Stimulated activated CD4-positive, alpha-beta T cell treated with anti-CD3 and anti-CD28 coated beads, Interleukin-12 subunit alpha, Interleukin-12 subunit beta, amount 100 ng/mL, for 48 hours (primary cell): ENCODE data around the gene CD2AP.
"Not testable (repeated sequence)": the region's sequence is repeated elsewhere in the genome, so short reads cannot be mapped to it uniquely, and the experiment has no call there.

Experiments used
- DNase-seq, 3 donors: peaks; one replicate each; pipeline ENCODE4 v3.0.0-alpha.2; 2020; ENCODE audit warnings: low read depth in 2 of 3, low spot score in 1 of 3

The CD2AP gene

DNA sequence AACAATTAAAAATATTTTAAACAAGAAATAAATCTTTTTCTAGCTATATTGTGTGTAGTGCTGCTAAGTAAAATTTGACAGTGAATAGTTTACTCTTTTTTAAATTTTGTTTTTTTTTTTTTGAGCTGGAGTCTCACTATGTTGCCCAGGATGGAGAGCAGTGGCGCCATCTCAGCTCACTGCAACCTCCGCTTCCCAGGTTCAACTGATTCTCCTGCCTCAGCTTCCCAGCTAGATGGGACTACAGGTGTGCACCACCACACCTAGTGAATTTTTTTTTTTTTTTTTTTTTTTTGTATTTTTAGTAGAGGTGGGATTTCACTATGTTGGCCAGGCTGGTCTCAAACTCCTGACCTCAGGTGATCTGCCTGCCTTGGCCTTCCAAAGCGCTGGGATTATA, 75.7 kb downstream of the CD2AP start:
- DNase-seq = not testable (repeated sequence)

DNA sequence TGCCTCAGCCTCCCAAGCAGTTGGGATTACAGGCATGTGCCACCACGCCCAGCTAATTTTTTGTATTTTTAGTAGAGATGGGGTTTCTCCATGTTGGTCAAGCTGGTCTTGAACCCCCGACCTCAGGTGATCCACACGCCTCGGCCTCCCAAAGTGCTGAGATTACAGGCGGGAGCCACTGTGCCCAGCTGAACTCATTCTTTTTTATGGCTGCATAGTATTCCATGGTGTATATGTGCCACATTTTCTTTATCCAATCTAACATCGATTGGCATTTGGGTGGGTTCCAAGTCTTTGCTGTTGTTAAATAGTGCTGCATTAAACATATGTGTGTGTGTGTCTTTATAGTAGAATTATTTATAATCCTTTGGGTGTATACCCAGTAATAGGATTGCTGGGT, 78.9 kb downstream of the CD2AP start:
- DNase-seq = not testable (repeated sequence)

DNA sequence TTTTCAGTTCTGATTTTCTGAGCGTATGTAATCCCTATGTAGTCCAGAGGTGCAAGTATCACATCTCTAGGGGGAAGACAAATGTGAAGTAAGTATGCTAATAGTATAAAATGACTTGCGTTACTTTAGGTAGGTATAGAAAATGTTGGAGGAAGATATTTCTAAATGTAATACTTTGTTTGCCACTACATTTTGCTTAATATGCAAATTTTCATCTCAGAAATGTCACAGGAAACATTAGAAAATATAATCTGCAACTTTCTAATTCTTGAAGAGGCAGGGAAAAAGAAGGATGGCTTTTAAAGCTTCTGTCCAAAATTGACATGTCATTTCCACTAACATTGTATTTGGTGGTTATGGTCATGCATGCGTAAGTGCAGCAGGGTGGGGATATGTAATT, 85.6 kb downstream of the CD2AP start:
- no peak for DNase-seq

DNA sequence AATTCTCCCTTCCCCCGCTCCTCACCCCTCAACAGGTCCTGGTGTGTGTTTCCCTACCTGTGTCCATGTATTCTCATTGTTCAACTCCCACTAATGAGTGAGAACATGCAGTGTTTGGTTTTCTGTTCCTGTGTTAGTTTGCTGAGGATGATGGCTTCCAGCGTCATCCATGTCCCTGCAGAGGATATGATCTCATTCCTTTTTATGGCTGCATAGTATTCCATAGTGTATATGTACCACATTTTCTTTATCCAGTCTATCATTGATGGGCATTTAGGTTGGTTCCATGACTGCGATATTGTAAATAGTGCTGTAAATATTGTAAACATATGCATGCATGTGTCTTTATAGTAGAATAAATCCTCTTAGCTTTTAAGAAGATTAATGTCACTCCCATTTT, 89.0 kb downstream of the CD2AP start:
- not testable (repeated sequence) for DNase-seq

DNA sequence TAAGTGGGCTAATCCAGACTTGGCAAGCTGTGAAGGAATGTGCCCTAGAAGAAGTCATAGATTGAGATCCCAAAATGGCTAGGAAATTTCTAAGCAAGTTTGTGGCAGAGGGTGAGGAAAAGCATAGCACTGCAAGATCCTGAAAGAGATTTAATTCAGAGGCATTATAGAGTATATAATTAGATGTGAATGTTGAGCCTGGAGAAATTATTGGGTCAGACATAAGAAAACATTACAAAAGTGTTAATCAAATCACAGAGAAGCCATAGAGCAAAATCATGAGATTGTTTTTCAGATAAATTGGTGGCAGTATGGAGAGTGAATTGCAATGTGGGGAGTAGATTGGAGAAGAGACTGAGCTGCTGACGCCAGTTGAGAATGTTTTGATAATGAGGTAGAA, 90.0 kb downstream of the CD2AP start:
- DNase-seq = no peak

DNA sequence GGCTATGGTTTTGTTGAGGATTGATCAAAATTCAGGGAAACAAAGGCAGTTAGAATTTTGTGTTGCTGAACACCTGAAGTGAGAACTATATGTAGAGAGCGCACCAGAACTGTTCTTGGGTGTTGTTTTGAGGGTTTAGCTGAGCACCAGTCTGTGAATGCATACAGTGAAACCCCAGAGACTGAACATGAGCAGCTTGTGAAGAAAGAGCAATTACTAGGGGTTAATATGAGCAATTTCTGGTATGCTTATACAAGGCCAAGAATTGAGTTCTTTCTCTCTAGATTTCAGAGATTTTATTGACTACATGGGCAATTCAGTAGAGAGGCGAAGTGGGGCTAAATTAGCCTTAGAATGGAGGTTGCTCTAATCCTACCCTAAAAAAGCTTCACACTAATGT, 93.9 kb downstream of the CD2AP start:
- no peak for DNase-seq

DNA sequence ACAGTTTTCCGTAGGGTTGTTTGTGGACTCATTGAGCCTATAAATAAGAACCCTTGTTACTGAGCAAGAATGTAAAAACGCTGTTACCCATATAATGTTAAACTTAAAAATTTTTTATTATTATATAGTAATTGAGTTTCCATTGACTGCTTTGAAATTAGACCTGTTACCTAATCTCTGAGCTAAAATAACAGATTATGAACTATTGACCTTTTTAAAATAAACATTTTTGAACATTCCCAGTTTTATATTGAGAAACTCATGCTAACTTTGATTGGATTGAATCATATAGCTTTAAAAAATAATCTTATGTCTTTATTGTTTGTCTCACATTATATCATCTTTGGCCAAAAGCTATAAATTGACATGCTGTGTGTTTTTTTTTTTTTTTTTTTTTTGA, 95.5 kb downstream of the CD2AP start:
- no peak for DNase-seq

DNA sequence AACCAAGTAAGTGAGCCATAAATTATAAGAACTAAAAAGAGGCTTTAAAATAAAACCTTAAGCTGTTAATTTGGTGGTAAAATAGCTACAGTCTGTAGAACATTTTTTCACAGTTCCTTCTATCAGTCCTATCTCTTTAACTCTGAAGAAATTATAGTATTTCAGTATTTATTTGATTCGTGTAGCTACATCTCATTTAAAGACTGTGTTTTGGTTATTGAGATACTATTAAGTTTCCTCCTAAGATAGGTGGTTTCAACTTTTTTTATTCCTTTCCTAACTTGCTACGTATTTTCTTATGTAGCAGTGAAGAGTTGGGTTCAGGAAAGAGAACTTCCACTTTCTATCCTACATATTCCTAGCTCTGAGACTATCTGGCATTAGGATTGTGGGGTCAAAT, 97.2 kb downstream of the CD2AP start:
- DNase-seq = no peak

DNA sequence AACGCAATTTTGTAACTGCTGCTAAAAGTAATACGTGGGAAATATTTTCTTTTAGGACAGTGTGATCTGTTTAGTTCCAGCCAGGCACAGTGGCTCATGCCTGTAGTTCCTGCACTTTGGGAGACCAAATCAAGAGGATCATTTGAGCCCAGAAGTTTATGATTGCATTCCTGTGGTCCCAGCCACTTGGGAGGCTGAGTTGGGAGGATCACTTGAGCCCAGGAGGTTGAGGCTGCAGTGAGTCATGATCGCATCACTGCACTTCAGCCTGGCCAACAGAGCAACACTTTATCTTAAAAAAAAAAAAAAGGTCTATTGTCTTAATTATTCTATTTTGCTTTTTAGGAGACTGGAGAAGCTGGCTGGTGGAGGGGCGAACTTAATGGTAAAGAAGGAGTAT, 101.5 kb downstream of the CD2AP start:
- no peak for DNase-seq

DNA sequence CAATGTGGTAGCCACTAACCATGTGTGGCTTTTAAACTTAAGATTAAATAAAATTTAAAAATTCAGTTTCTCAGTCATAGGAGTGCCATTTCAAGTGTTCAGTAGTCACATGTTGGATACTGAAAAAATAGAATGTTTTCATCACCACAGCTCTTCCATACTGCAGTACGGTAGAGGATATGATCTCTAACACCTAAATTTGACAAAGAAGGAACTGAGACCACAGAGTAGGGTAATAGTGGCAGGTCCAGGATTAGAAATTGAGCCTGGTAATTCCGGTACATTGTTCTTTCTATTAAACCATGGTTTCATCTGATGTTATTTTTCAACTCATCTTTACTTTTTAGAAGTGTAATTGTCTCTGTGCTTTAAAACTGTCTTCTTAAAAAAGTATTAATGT, 104.0 kb downstream of the CD2AP start:
- no peak for DNase-seq

DNA sequence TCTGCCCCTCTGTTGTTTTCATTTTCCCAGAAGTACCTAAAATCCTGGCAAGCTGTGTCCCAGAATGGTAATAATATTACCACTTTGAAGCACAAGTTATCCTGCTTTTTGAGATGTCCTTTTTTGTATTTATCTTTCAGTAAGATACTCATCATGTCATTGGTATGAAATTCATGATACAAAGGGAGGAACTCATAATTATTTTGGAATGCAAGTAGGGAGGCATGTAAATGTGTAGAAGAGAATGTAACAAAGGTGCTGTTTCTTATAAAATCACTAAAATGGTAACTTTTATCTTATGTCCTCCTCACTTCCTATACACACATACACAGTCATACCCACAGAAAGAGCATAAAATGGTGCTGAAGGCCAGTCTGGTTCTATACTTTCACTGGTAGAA, 109.9 kb downstream of the CD2AP start:
- DNase-seq = no peak

DNA sequence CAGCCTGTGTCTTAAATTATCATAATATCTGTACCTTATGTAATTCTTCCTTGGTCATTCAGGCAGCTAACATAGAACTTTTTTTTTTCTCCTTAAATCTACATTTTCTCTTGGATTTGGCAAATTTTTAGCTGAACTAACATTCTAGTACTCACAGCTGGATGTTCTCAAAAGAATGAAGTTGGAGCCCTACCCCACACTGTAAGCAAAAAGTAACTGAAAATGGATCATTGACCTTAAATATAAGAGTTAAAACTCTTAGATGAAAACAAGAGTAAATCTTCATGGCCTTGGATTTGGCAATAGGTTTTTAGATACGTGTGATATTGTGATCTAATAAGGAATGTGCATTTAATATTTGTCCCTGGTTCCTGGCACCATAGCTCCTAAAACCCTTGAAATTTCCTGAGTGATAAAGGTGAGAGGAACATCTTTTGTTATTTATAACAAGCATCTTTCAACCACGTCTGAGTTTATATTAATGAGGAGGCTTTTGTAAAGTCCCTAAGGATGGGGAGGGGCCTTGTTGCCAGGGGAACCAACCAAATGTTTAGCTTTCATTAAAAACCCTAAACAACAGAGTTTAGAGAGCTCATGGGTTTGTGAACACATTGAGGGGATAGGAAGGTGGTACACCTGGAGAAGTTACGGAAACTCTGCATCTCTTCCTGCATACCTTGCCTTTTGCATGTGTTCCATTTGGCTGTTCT, 114.7 kb downstream of the CD2AP start:
- DNase-seq = no peak

DNA sequence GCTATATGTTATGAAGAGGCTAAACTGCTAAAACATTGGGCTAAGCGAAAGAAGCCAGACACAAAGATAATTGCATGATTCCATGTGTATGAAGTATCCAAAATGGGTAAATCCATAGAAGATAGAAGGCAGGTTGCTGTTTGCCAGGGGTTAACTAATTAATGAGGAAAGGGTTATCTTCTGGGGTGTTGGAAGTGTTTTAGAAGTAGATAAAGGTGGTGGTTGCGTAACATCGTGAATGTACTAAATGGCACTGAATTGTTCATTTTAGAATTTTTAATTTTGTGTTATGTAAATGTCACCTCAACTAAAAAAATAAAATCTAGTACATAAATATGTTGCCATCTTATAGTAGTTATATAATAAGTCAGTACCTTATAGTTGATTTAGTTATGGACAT, 116.4 kb downstream of the CD2AP start:
- DNase-seq = no peak

DNA sequence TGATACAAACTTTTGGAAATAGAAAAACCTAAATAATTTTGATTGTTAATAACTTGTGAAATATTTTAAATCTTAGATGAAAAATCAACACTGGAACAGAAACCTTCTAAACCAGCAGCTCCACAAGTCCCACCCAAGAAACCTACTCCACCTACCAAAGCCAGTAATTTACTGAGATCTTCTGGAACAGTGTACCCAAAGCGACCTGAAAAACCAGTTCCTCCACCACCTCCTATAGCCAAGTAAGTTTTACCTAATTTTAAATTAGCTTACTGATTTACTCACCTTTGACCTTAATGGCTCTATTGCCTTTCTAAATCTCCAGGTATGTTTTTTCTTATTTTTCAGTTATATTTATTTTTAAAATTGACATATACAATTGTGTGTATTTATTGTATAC, 118.2 kb downstream of the CD2AP start:
- DNase-seq = no peak

DNA sequence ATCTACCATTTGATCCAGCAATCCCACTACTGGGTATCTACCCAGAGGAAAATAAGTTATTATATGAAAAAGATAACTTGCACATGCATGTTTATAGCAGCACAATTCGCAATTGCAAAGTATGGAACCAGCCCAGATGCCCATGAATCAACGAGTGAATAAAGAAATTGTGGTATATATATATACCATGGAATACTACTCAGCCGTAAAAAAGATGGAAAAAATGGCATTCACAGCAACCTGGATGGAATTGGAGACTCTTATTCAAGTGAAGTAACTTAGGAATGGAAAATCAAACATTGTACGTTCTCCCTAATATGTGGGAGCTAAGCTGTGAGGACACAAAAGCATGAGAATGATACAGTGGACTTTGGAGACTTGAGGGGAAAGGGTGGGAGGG, 120.8 kb downstream of the CD2AP start:
- no peak for DNase-seq

DNA sequence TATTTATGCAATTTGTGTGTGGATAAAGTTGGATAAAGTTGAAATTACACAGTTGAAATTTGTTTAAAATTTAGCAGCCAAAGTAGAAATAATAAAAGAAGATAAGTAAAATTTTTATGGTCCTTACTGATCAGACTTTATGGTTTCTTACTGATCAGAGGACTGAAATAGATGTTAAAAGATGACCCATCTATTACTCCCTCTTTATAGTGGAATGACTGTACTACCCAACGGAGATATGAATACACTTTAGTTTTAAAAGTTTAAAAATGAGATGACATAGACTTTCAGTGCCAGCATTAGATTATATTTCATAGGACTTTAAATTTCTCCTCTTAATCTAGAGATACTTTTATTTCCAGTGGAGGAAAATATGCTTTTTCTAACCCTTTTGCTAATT, 121.9 kb downstream of the CD2AP start:
- DNase-seq = no peak

DNA sequence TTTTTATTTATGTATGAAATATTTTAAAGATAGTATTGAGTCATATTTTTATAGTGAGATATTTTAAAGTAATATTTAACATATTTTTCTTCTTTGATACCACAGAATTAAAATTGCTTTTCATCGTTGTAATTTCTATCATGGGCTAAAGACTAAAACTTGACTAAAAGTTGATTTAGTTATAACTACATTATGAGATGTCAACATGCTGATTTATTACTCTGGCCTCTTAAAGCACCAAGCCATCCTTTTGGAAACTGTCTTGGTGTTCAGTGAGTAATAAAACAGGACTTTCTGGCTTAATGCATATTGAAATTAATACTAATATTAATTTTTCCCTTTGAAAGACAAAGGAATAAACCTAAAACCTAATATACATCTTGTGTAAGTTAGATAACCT, 125.6 kb downstream of the CD2AP start:
- DNase-seq = no peak

DNA sequence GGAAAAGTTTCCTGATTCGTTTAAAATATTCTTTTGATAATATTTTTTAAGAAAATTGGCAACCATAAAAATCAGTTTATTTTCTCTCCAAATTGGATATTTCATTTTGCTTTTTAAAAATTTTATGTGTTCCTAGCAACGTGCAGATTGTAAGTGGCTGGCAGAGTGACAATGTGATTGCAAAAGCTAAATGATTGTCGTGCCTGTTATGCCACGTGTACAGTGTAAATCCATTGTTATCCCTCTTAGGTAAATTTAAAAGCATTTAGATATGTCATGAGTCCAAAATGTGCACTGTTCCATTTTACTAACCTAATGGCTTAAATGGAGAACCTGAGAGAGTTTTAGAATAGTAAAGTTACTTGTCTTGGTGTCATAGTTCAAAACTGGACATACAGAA, 126.4 kb downstream of the CD2AP start:
- DNase-seq = no peak

DNA sequence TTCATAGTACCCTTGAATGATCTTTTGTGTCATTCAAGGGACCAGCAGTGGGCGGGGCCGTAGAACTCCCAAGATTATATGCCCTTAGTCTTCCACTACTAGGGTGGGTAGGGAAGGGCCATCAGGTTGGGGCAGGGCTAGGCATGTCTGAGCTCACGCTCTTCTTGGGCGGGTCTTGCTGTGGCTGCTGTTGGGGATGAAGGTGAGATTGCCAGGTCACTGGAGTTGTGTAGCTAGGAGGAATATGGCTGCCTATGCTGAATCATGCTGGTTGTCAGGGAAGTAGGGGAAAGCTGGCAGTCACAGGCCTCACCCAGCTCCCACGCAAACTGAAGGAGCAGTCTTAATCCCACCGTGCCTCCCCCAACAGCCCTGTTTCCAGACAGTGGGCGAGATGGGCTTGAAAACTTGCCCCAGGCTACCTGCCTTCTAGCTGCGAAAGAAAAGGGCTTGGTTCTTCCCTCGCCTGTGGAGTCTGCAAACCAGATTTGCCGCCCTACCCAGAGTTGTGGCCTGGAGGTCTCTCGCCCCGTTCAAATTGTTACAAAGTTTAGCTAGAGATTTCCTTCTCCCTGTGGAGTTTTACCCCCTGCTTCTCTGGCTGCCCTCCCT, 144.4 kb downstream of the CD2AP start:
- DNase-seq = no peak

DNA sequence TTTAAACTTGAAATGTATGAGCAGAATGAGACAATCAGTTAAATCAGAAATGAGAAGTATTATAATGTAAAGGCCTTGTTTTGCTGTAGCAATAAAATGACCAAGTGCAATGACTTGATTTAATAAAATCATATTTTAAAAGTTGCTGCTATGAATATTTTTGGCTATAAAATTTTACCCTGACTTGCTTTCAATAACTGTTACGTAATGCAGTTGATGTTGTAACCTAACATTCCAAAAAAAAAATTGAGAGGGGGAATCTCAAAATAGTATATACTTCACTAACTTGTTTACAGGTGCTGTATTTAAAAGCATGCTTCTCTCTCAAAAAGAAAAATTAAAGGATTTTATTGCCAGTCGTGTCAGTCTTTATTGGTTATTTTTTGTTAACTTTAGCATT, 149.2 kb downstream of the CD2AP start:
- no peak for DNase-seq

DNA sequence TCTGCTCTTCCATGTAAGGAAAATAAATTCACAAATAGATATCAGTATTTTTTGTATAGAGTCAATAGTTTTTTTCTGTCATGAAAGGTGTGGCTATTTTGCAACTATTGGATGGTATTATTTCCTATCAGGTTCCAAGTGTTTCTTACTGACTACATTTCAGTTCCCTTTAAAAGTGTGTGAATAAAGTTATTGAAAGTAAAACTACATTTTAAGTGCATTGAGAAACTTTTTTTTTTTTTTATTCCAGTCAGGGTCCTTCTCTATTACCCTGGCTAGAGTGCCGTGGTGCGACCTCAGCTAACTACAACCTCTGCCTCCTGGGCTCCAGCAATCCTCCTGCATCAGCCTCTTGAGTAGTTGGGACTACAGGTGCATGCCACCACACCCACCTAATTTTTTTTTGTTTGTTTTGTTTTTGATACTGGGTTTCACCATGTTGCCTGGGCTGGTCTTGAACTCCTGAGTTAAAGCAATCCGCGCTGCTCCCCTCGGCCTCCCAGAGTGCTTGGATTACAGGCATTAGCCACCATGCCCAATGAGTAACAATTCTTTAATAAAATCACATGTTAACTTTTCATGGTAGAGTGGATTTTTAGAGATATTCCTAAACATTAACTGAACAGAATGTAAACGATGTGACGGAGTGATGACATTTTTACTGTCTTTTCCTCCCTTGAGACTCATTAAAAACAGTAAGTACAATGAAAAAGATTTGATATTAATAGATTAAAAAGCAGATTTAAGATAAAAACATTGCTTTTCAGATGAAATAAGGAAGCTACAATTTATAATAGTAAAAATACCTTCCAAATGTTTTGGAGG, 151.1 kb downstream of the CD2AP start:
- DNase-seq = no peak

DNA sequence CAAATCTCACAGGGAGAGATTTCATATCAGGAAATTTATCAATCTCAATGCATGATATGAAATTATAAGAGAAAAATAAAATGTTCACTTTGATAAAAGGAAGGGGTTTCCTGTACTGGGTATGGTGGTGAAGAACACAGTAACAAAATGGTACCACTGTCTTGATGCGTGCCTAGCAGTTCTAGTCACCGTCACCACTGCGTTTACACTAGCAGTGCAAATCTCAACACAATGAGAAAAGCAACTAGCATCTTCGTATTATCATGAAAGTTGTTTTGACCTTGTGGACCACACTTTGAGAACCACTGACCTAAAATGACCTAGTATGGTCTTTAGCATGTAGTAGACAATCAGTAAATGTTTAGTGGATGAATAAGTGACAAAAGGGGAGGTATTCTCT, 152.4 kb downstream of the CD2AP start:
- no peak for DNase-seq
